ENCODE measurements around the gene ARID1B.

DNA sequence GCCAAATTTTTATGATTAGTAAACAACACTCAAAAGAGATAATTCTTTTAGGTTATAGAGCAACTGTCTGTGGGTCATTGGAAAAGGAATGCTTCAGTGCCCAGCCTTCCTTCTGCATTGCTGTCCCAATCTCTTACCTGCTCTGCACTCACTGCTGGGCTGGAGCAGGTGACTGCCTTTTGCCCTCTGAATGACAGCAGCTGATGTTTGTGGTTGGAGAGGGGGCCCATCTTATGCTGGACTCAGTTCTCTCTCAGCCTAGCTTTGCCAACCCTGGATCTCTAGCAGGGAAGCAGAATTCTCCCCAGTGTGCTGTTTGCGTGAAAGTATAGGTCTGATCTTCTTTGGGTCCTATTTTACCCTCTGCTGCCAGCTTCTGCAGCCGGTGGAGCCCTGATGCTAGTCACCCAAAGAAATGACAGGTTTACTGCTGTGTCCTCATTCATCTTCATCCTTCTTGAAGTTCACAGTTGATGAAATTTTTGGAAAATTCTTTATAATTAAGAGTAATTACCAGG lies 193.5 kb downstream of the ARID1B start:
- TF ChIP-seq, protein P1, sequence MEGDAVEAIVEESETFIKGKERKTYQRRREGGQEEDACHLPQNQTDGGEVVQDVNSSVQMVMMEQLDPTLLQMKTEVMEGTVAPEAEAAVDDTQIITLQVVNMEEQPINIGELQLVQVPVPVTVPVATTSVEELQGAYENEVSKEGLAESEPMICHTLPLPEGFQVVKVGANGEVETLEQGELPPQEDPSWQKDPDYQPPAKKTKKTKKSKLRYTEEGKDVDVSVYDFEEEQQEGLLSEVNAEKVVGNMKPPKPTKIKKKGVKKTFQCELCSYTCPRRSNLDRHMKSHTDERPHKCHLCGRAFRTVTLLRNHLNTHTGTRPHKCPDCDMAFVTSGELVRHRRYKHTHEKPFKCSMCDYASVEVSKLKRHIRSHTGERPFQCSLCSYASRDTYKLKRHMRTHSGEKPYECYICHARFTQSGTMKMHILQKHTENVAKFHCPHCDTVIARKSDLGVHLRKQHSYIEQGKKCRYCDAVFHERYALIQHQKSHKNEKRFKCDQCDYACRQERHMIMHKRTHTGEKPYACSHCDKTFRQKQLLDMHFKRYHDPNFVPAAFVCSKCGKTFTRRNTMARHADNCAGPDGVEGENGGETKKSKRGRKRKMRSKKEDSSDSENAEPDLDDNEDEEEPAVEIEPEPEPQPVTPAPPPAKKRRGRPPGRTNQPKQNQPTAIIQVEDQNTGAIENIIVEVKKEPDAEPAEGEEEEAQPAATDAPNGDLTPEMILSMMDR (IDR thresholded peaks at IDR 0.05; ENCODE audit: low read length) = no peak
- TF ChIP-seq EZH2 (optimal IDR thresholded peaks at IDR 0.05; ENCODE audit: low read depth, low read length) (no peak), EZH2phosphoT487 (IDR thresholded peaks at IDR 0.05; ENCODE audit: low read length) (no peak)

Measured in MM.1S (cell line).